ENCODE measurements around the gene CASP6. TPM values are rescaled to one million over a fixed set of nuclear protein-coding genes. Genes with fewer than 3 reads are reported as not detected.

CASP6 gene
- total RNA-seq, result 21.9 TPM
- polyA plus RNA-seq, result 10 to 100 TPM; 64.5 to 88.4 (median 72.7) TPM

- DNase-seq (peak; percentile 71 to 89 (median 76)), ATAC-seq (ENCODE audit: low read depth in 2 of 2) (peak; percentile 83 to 90)
- Histone ChIP-seq H3K27me3 (ENCODE audit: control insufficient read depth, insufficient read depth, low read length) (no peaks in the 10 kb centered on the region), H3K36me3 (ENCODE audit: control insufficient read depth, insufficient read depth, low read length) (no peaks in the 10 kb centered on the region), H3K4me1 (ENCODE audit: control insufficient read depth, insufficient read depth, low read length, poor library complexity, severe bottlenecking) (peaks cover 24% of the 10 kb centered on the region), H3K4me3 (ENCODE audit: low read depth, low read length) (peak within 1 kb of the TSS; percentile 83), H3K9me3 (ENCODE audit: control insufficient read depth in 2 of 2, low read length in 2 of 2) (no peaks in the 10 kb centered on the region), H3K27ac (ENCODE audit: insufficient read depth, low read length, poor library complexity, severe bottlenecking) (peak within 1 kb of the TSS; percentile 76)
- Mint-ChIP-seq H3K27me3 (no peaks in the 10 kb centered on the region), H3K36me3 (peaks cover under 1% of the 10 kb centered on the region), H3K4me1 (peaks cover 29 to 58% (median 43%) of the 10 kb centered on the region in 4 donors), H3K4me3 (peak within 1 kb of the TSS; percentile 91 to 98 (median 94)), H3K9me3 (no peaks in the 10 kb centered on the region), H3K27ac (peak within 1 kb of the TSS; percentile 88 to 94 (median 93))
These were observed at the start of gene CASP6 for GRCh38 chr4:109702950-109703663. CASP6 (minus strand) TSS chr4:109703445; CDS start chr4:109703395, 50 bp downstream.

- Mint-ChIP-seq H3K27me3 (peaks cover 17% of the 10 kb centered on the region), H3K9me3 (no peaks in the 10 kb centered on the region), H3K36me3 (no peaks in the 10 kb centered on the region), H3K27ac (no peak overlapping the region), H3K4me3 (no peak overlapping the region), H3K4me1 (peaks cover 0 to 6% (median 0%) of the 10 kb centered on the region in 4 donors)
- ATAC-seq (ENCODE audit: low read depth in 2 of 2), result no peak
- H3K4me1 ChIP-seq (ENCODE audit: control insufficient read depth, insufficient read depth, low read length, poor library complexity, severe bottlenecking), result no peaks in the 10 kb centered on the region
- H3K27ac ChIP-seq (ENCODE audit: insufficient read depth, low read length, poor library complexity, severe bottlenecking), result no peak overlapping the region
- no peaks in the 10 kb centered on the region for H3K36me3 ChIP-seq (ENCODE audit: control insufficient read depth, insufficient read depth, low read length)
- H3K4me3 ChIP-seq (ENCODE audit: low read depth, low read length), result no peak overlapping the region
- H3K27me3 ChIP-seq (ENCODE audit: control insufficient read depth, insufficient read depth, low read length), result peaks cover 7% of the 10 kb centered on the region
- DNase-seq, result no peak
- no peaks in the 10 kb centered on the region for H3K9me3 ChIP-seq (ENCODE audit: control insufficient read depth in 2 of 2, low read length in 2 of 2)
These were observed 49.3 kb upstream of the CASP6 start for GRCh38 chr4:109752525-109752924.

GRCh38 chr4:109751852-109752251 lies 48.6 kb upstream of the CASP6 start:
- Mint-ChIP-seq H3K27me3 (peaks cover 15% of the 10 kb centered on the region), H3K9me3 (no peaks in the 10 kb centered on the region), H3K27ac (no peak overlapping the region), H3K4me3 (no peak overlapping the region), H3K36me3 (no peaks in the 10 kb centered on the region), H3K4me1 (peaks cover 0 to 6% (median 0%) of the 10 kb centered on the region in 4 donors)
- H3K4me3 ChIP-seq (ENCODE audit: low read depth, low read length), result no peak overlapping the region
- no peaks in the 10 kb centered on the region for H3K4me1 ChIP-seq (ENCODE audit: control insufficient read depth, insufficient read depth, low read length, poor library complexity, severe bottlenecking)
- DNase-seq, result no peak
- no peak overlapping the region for H3K27ac ChIP-seq (ENCODE audit: insufficient read depth, low read length, poor library complexity, severe bottlenecking)
- no peak for ATAC-seq (ENCODE audit: low read depth in 2 of 2)
- no peaks in the 10 kb centered on the region for H3K36me3 ChIP-seq (ENCODE audit: control insufficient read depth, insufficient read depth, low read length)
- H3K27me3 ChIP-seq (ENCODE audit: control insufficient read depth, insufficient read depth, low read length), result peaks cover 5% of the 10 kb centered on the region
- H3K9me3 ChIP-seq (ENCODE audit: control insufficient read depth in 2 of 2, low read length in 2 of 2), result no peaks in the 10 kb centered on the region

- Histone ChIP-seq H3K9me3 (ENCODE audit: control insufficient read depth in 2 of 2, low read length in 2 of 2) (no peaks in the 10 kb centered on the region), H3K4me1 (ENCODE audit: control insufficient read depth, insufficient read depth, low read length, poor library complexity, severe bottlenecking) (no peaks in the 10 kb centered on the region), H3K27me3 (ENCODE audit: control insufficient read depth, insufficient read depth, low read length) (peaks cover 8% of the 10 kb centered on the region), H3K36me3 (ENCODE audit: control insufficient read depth, insufficient read depth, low read length) (no peaks in the 10 kb centered on the region), H3K27ac (ENCODE audit: insufficient read depth, low read length, poor library complexity, severe bottlenecking) (no peak overlapping the region), H3K4me3 (ENCODE audit: low read depth, low read length) (no peak overlapping the region)
- Mint-ChIP-seq H3K27ac (no peak overlapping the region), H3K36me3 (no peaks in the 10 kb centered on the region), H3K9me3 (no peaks in the 10 kb centered on the region), H3K27me3 (peaks cover 20% of the 10 kb centered on the region), H3K4me3 (no peak overlapping the region), H3K4me1 (peaks cover 0 to 6% (median 0%) of the 10 kb centered on the region in 4 donors)
- no peak for DNase-seq
- no peak for ATAC-seq (ENCODE audit: low read depth in 2 of 2)
These were observed 47.5 kb upstream of the CASP6 start for GRCh38 chr4:109750652-109751244.

- Mint-ChIP-seq H3K36me3 (no peaks in the 10 kb centered on the region), H3K4me1 (no peaks in the 10 kb centered on the region), H3K9me3 (no peaks in the 10 kb centered on the region), H3K27me3 (peaks cover 24% of the 10 kb centered on the region), H3K4me3 (no peak overlapping the region), H3K27ac (no peak overlapping the region)
- H3K9me3 ChIP-seq (ENCODE audit: control insufficient read depth in 2 of 2, low read length in 2 of 2), result no peaks in the 10 kb centered on the region
- H3K27me3 ChIP-seq (ENCODE audit: control insufficient read depth, insufficient read depth, low read length), result peaks cover 9% of the 10 kb centered on the region
- no peak overlapping the region for H3K27ac ChIP-seq (ENCODE audit: insufficient read depth, low read length, poor library complexity, severe bottlenecking)
- no peaks in the 10 kb centered on the region for H3K4me1 ChIP-seq (ENCODE audit: control insufficient read depth, insufficient read depth, low read length, poor library complexity, severe bottlenecking)
- DNase-seq (no peak), ATAC-seq (ENCODE audit: low read depth in 2 of 2) (no peak)
- no peak overlapping the region for H3K4me3 ChIP-seq (ENCODE audit: low read depth, low read length)
- H3K36me3 ChIP-seq (ENCODE audit: control insufficient read depth, insufficient read depth, low read length), result no peaks in the 10 kb centered on the region
These were observed 46.3 kb upstream of the CASP6 start for GRCh38 chr4:109749388-109750082.

GRCh38 chr4:109748114-109748513 lies 44.9 kb upstream of the CASP6 start:
- H3K27ac ChIP-seq (ENCODE audit: insufficient read depth, low read length, poor library complexity, severe bottlenecking), result no peak overlapping the region
- DNase-seq (no peak), ATAC-seq (ENCODE audit: low read depth in 2 of 2) (no peak)
- H3K27me3 ChIP-seq (ENCODE audit: control insufficient read depth, insufficient read depth, low read length), result peaks cover 11% of the 10 kb centered on the region
- H3K4me1 ChIP-seq (ENCODE audit: control insufficient read depth, insufficient read depth, low read length, poor library complexity, severe bottlenecking), result no peaks in the 10 kb centered on the region
- no peak overlapping the region for H3K27ac Mint-ChIP-seq
- no peaks in the 10 kb centered on the region for H3K36me3 ChIP-seq (ENCODE audit: control insufficient read depth, insufficient read depth, low read length)
- peaks cover 28% of the 10 kb centered on the region for H3K27me3 Mint-ChIP-seq
- no peaks in the 10 kb centered on the region for H3K9me3 Mint-ChIP-seq
- H3K4me1 Mint-ChIP-seq, result no peaks in the 10 kb centered on the region
- no peak overlapping the region for H3K4me3 Mint-ChIP-seq
- no peak overlapping the region for H3K4me3 ChIP-seq (ENCODE audit: low read depth, low read length)
- H3K9me3 ChIP-seq (ENCODE audit: control insufficient read depth in 2 of 2, low read length in 2 of 2), result no peaks in the 10 kb centered on the region
- no peaks in the 10 kb centered on the region for H3K36me3 Mint-ChIP-seq

GRCh38 chr4:109746728-109747127 lies 43.5 kb upstream of the CASP6 start:
- H3K9me3 ChIP-seq (ENCODE audit: control insufficient read depth in 2 of 2, low read length in 2 of 2), result no peaks in the 10 kb centered on the region
- no peaks in the 10 kb centered on the region for H3K36me3 ChIP-seq (ENCODE audit: control insufficient read depth, insufficient read depth, low read length)
- no peak for ATAC-seq (ENCODE audit: low read depth in 2 of 2)
- H3K4me3 ChIP-seq (ENCODE audit: low read depth, low read length), result no peak overlapping the region
- Mint-ChIP-seq H3K27me3 (peaks cover 40% of the 10 kb centered on the region), H3K9me3 (no peaks in the 10 kb centered on the region), H3K4me3 (no peak overlapping the region), H3K4me1 (no peaks in the 10 kb centered on the region), H3K36me3 (no peaks in the 10 kb centered on the region), H3K27ac (no peak overlapping the region)
- no peak for DNase-seq
- H3K27ac ChIP-seq (ENCODE audit: insufficient read depth, low read length, poor library complexity, severe bottlenecking), result no peak overlapping the region
- H3K27me3 ChIP-seq (ENCODE audit: control insufficient read depth, insufficient read depth, low read length), result peaks cover 18% of the 10 kb centered on the region
- H3K4me1 ChIP-seq (ENCODE audit: control insufficient read depth, insufficient read depth, low read length, poor library complexity, severe bottlenecking), result no peaks in the 10 kb centered on the region
